ENCODE results near the gene C1orf21.

The C1orf21 gene

GRCh38 chr1:184665360-184665759 is 278.5 kb downstream of the C1orf21 start:
- no peak for DNase-seq

- DNase-seq = no peak
Measured at GRCh38 chr1:184669391-184669790, 282.6 kb downstream of the C1orf21 start.

DNA sequence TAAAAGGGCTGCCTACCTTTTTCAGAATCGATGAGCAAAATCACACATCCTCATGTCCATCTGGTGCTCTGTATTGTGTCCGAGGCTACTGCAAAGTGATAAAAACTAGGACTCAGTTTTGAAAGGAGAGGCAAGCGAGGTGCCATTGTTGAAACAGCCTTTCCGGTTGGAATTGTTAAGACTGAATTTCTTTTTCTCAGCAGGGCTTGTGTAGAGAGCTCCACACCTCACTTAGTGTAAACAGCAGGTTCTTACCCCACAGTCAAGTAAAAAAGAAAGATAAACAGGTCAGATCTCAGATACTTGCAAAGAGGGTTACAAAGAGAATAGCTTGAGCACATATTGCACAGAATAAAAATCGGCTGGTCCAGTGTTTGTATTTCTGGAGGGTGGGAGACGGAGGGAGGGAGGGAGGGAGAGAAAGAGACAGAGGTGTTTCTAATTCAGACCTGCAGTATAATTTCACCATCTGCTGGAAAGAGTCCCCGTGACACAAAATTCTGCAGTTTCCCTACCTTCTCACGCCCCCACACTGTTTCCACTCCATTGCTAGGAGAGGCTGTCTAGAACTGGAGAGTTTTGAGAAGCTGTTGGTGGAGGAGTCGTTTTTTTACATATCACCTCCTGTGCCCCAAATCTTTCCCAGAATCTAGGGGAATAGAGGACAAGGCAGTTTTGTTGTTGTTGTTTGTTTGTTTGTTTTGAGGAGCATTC is 285.3 kb downstream of the C1orf21 start:
- no peak for DNase-seq

DNA sequence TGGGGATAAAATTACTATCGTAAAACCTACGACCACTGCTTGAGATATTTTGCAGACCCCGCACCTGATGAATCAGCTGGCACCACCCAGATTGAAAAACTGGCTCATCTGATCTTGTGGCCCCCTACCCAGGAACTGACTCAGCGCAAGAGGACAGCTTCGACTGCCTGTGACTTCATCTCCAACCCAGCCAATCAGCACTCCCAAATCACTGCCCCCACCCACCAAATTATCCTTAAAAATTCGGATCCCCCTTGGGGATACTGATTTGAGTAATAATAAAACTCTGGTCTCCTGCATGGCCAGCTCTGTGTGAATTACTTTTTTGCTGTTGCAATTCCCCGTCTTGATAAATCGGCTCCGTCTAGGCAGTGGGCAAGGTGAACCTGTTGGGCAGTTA is 286.5 kb downstream of the C1orf21 start:
- no peak for DNase-seq

DNA sequence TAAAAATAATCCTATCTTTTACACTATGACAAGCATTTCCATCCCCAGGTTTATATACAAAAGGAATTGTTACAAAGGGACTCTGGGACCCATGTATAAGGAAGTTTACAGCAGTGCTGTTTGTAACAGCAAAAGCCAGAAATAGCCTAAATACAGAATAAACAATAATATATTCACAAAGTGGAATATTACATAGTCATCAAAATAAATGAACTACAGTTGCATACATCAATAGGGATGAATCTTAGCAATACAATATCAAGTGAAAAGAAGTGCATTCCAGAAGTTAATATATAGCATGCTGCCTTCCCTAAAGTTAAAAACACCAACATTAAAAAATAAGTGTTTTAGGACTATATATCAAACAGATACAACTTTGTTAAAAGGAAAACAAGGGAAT is 290.5 kb downstream of the C1orf21 start:
- DNase-seq = no peak

All from CD4-positive, alpha-beta T cell treated with Interleukin-6 for 4 hours (primary cell).